ENCODE data around the gene PDCD11.

Gene PDCD11

GRCh38 chr10:103451091-103451813 lies 54.8 kb downstream of the PDCD11 start:
- DNase-seq (ENCODE audit: low spot score) = peak; percentile 59

DNA sequence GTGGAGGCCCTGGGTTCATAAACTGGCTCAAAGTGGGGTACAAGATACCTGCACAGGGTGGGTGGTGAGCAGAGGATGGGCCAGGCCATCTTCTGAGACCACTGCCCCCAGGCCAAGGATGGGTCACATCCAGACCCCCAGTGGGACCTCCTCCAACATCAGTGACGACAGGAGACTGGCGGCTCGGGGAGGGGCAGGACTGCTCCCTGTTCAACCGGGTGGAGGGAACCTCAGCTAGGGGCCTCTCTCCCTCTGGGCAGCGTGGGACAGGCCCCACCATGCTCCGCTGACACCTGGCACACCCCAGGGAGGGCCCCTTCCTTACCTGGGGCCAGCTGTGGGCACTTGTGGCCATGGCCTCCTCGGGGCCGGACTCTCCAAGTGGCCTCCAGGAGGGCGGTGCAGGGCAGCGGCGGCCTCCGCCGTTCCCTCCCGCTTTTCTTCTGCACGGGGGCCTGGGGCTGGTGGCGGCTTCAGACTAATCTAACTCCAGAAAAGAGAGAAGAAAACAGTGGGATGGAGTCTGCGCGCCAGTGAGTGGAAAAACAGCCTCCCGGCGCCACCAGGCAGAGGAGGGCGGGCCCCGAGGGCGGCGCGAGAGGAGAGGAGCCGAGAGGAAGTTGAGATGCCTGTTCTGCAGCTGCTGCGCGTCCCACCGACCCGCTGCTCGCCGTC lies 55.5 kb downstream of the PDCD11 start, which contains the start of gene CALHM2:
CALHM2 (minus strand) TSS at position 540 of the 675 bp plus-strand sequence. CDS start 2,429 bp downstream, outside the sequence.
- DNase-seq (ENCODE audit: low spot score) = peak; percentile 53

GRCh38 chr10:103452506-103453230 lies 56.2 kb downstream of the PDCD11 start:
- no peak for DNase-seq (ENCODE audit: low spot score)

- DNase-seq (ENCODE audit: low spot score) = no peak
Observed at GRCh38 chr10:103454026-103454425, 57.6 kb downstream of the PDCD11 start.

GRCh38 chr10:103455235-103455634 lies 58.8 kb downstream of the PDCD11 start:
- DNase-seq (ENCODE audit: low spot score) = no peak

GRCh38 chr10:103456074-103456660 lies 59.7 kb downstream of the PDCD11 start:
- DNase-seq (ENCODE audit: low spot score) = no peak

DNA sequence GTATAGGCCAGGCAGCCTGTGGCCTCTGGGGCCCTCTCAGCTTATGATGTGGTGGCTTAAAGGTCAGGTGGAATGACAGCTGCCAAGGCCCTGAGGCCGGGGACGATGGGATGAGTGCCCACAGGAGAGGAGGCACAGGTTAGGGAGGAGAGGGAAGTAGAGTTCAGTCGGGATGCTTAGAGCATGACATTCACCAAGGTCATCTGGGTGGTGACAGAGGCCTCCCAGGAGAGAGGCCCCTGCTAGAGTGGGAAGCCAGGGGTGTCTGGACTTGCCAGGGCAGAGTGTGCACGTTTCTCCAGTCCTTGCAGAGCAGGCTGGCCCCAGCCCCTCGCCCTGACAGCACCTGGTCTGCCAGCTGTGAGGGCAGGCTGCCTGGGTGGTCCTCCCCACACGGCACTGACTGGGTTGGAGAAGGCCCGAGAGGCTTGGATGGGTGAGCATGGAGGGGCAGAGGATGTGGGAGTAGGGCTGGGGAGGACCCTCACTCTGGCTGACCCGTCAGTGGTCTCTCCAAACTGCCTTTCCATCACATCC lies 60.8 kb downstream of the PDCD11 start:
- DNase-seq (ENCODE audit: low spot score) = no peak

DNA sequence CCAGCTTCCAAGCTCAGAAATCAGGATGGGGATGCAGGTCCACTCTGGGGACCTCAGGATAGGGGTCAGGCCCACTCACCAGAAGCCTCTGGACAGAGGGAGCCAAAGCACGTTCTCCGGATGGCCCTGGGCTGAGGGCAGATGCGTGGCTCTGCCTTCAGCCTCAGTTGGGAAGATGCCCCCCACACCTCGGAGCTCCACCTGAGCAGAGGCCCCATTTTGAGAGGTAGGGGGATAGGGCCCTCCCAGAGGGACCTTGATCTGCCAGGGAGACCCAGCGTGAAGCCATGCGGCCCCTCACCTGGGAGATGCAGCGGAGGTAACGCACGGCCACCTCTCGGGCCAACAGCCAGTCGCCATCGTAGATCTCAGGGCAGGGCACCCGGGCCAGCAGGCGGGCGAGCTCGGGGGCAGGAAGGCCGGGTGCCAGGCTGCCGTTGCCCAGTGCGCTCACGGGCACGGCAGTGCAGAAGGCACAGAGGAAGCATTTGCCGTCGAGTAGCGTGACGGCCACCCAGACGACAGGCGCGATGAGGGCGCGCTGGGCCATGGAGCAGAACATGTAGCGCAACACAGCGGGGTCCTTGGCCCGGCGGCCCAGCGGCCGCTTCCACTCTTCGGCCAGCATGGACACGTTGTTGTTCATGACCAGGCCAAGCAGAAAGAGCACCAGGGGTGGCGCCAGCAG lies 61.6 kb downstream of the PDCD11 start:
- DNase-seq (ENCODE audit: low spot score) = no peak

GRCh38 chr10:103458720-103459119 lies 62.3 kb downstream of the PDCD11 start, which contains the start of gene CALHM1:
TSS of gene CALHM1 (minus strand) at chr10:103458900. CDS start at chr10:103458751, 149 bp downstream.
- no peak for DNase-seq (ENCODE audit: low spot score)

- no peak for DNase-seq (ENCODE audit: low spot score)
Observed at GRCh38 chr10:103459615-103460014, 63.2 kb downstream of the PDCD11 start.

- DNase-seq (ENCODE audit: low spot score) = no peak
Observed at GRCh38 chr10:103463499-103463898, 67.1 kb downstream of the PDCD11 start.

DNA sequence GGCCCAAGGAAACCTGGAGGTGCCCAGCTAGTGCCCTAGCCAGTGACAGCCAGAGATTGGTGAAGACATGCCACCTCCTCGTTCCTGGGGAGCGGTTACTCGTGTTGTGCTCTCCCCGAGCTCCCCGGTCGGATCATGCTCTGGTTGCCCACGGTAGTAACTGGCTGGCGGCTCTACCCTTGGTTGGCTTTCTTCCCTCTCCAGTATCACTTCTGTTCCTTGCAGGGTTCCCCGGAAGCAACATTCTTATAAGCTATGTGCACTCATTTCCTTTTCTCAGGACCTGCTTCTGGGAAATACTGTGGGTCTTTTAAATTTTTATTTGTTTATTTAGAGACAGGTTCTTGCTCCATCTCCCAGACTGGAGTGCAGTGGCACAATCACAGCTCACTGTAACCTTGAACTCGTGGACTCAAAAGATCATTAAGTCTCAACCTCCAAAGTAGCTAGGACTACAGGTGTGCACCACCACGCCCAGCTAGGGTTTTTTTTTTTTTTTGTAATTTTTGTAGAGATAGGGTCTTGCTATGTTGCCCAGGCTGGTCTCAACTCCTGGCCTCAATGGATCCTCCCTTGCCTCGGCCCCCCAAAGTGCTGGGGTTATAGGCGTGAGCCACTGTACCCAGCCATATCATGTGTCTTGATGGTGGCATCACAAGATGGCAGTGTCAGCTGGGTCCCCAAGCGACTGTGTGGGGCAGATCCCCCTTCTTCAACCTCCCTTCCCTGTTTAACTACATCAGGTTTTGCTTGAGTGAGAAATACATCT lies 69.2 kb downstream of the PDCD11 start:
- DNase-seq (ENCODE audit: low spot score) = no peak

DNA sequence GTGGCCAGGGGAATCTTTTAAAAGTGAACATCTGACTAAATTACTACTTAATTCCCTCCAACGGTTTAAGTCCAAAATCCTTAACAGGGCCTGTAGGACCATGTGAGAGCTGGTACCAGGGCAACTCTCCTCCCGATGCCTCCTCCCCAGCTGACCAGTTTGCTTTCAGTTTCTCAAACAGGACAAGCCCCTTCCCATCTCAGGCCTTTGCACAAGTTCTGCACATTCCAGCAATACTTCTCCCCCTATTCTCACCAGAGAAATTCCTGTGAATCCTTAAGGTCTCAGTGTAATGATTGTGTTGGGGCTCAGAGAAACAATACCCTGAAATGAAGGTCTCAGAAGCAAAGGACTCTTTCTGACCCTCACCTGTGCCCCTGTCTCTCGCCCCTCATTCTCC lies 70.3 kb downstream of the PDCD11 start:
- no peak for DNase-seq (ENCODE audit: low spot score)

GRCh38 chr10:103467406-103467805 lies 71.0 kb downstream of the PDCD11 start:
- DNase-seq (ENCODE audit: low spot score) = no peak

DNA sequence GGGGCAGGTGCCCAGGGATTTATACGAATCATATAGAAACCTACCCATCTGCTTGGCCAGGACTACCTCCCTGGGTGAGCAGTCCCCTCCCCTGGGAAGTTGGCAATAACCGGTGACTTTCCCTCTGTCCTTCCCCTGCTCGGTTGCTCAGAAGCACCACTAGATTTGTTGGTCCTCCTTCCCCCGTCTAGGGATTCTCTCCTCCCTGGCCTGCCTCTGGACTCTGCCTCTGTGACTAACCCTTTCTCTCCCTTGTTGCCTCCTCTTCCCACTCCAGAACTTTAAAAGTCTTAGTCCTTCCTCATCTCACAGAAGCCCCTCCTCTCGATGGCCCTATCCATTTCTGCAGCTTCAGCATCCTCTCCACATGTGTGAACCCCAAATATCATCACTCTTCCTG lies 72.8 kb downstream of the PDCD11 start:
- no peak for DNase-seq (ENCODE audit: low spot score)

DNA sequence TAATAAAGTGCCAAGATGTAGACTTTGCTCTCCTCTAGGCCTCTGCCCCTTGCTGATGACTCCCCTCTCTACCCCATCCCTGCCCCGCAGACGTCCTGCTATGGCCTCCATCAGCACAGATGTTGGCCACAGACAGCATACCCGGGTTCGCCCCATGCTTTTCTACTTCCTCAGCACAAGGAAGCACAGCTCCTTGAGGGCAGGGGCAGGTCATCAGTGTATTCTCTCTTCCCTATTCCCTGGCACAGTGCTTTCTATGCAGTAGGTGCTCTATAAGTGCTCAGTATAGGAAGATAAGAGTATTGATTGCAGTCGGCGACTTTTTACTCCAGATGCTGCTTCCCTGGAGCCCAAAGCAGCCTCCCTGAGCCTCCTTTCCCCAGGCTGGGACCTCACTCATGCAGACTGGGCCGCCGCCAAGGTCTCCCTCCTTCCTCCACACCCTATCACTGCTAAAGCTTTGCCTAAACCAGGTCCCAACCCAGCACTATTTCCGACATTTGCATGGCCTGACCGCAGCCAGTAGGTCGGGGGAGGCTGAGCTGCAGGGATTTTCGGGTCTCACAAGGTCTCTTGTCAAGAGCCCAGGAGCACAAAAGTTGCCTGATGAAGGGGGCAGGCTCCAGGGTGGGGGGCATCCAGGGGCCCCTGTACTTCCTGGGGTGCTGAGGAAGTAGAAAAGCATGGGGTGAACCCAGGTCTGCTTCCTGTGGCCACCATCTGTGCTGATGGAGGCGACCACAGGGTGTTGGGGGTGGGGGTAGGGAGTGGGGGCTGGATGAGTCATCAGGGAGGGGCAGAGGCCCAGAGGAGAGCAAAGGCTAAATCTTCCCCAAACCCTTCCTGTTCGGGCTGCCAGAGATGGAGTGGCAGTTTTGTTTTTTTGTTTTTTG lies 74.6 kb downstream of the PDCD11 start:
- DNase-seq (ENCODE audit: low spot score) = peak; percentile 86

GRCh38 chr10:103472005-103472404 lies 75.6 kb downstream of the PDCD11 start:
- DNase-seq (ENCODE audit: low spot score) = no peak

GRCh38 chr10:103473261-103473671 lies 76.8 kb downstream of the PDCD11 start:
- no peak for DNase-seq (ENCODE audit: low spot score)

GRCh38 chr10:103474077-103474476 lies 77.7 kb downstream of the PDCD11 start:
- DNase-seq (ENCODE audit: low spot score) = no peak

GRCh38 chr10:103475437-103475836 lies 79.0 kb downstream of the PDCD11 start:
- DNase-seq (ENCODE audit: low spot score) = no peak

Data from CD4-positive, alpha-beta T cell treated with Interleukin-6 at 100 ng/mL for 8 hours (primary cell).